Thymus (tissue), 11 donors: Measurements from ENCODE around the gene NOCT. TPM values are rescaled to one million over a fixed set of nuclear protein-coding genes. Genes with fewer than 3 reads are reported as not detected.
A peak's percentile ranks its signal among the peaks of the same experiment; 100 is the strongest.

Experiments
- DNase-seq, 9 donors: peaks; one replicate each; pipeline ENCODE4 v3.0.0-alpha.2; 2013; ENCODE audit warnings: low spot score in 9 of 9, low read depth in 6 of 9, missing footprints in 1 of 9
- H3K27ac ChIP-seq, 2 donors: one replicate each; pipeline ENCODE4 v1.5.1; 2013; ENCODE audit warnings: control low read depth in 1 of 2, low read depth in 1 of 2, low read length in 1 of 2, mild to moderate bottlenecking in 1 of 2, moderate library complexity in 1 of 2
- H3K27me3 ChIP-seq, 2 donors: one replicate each; pipeline ENCODE4 v1.5.1; 2013; ENCODE audit warnings: low read length in 1 of 2; ENCODE audit not compliant: control insufficient read depth in 2 of 2, insufficient read depth in 1 of 2
- H3K36me3 ChIP-seq, 2 donors: one replicate each; pipeline ENCODE4 v1.5.1; 2013; ENCODE audit warnings: low read length in 1 of 2, mild to moderate bottlenecking in 1 of 2, moderate library complexity in 1 of 2; ENCODE audit not compliant: control insufficient read depth in 2 of 2, insufficient read depth in 2 of 2
- H3K4me1 ChIP-seq, 2 donors: one replicate each; pipeline ENCODE4 v1.5.1; 2013; ENCODE audit warnings: low read length in 2 of 2; ENCODE audit not compliant: control insufficient read depth in 2 of 2, insufficient read depth in 2 of 2
- H3K4me3 ChIP-seq, 2 donors: one replicate each; pipeline ENCODE4 v1.5.1; 2013; ENCODE audit warnings: low read length in 2 of 2, control low read depth in 1 of 2, mild to moderate bottlenecking in 1 of 2
- H3K9me3 ChIP-seq, 2 donors: one replicate each; pipeline ENCODE4 v1.5.1; 2013; ENCODE audit warnings: low read length in 1 of 2, mild to moderate bottlenecking in 1 of 2; ENCODE audit not compliant: control insufficient read depth in 2 of 2, insufficient read depth in 1 of 2
- WGBS: extraction: QIAGEN DNeasy Blood & Tissue Kit; methylation state at CpG from one replicate; pipeline ENCODE4 v1.1.7; 2013; 5-methylcytosine and 5-hydroxymethylcytosine counted together
- polyA plus RNA-seq: library from polyadenylated mRNA; stranded (reverse); fragments of 200-250 nt; gene quantifications from one replicate; pipeline ENCODE4 v1.2.3, GENCODE V29; 2013
- total RNA-seq: library from RNA; stranded (reverse); fragments of 120-200 nt; gene quantifications from one replicate; pipeline ENCODE4 v1.2.4, GENCODE V29; 2013
- donor health status: healthy.

NOCT gene
- total and polyA plus RNA-seq, 2 donors = 3.7 to 5.5 TPM

- DNase-seq = peak in 6 of 9 donors; percentile 42 to 87 (median 72)
- under 1% methylated on average over 34 of the region's 34 CpGs for WGBS
- no peaks in the 10 kb centered on the region for H3K27me3 ChIP-seq
- peak overlapping the region; percentile 90 to 99 for H3K27ac ChIP-seq
- no peaks in the 10 kb centered on the region for H3K9me3 ChIP-seq
- peak overlapping the region; percentile 58 to 95 for H3K4me3 ChIP-seq
- H3K4me1 ChIP-seq = no peaks in the 10 kb centered on the region
- peaks cover 0 to 2% of the 10 kb centered on the region in 2 donors for H3K36me3 ChIP-seq
These were observed 68.0 kb downstream of the NOCT start for GRCh38 chr4:139083607-139083955.

- 1% methylated on average over 68 of the region's 68 CpGs for WGBS
- Histone ChIP-seq H3K27me3 (no peaks in the 10 kb centered on the region), H3K4me1 (no peaks in the 10 kb centered on the region)
These were observed 68.6 kb downstream of the NOCT start for GRCh38 chr4:139083956-139084803.

GRCh38 chr4:139084804-139085093 is 69.2 kb downstream of the NOCT start:
- 2% methylated on average over 2 of the region's 2 CpGs for WGBS
- Histone ChIP-seq H3K9me3 (no peaks in the 10 kb centered on the region), H3K27me3 (no peaks in the 10 kb centered on the region), H3K4me3 (peak overlapping the region; percentile 58 to 95), H3K27ac (peak overlapping the region; percentile 90 to 99), H3K36me3 (no peaks in the 10 kb centered on the region), H3K4me1 (no peaks in the 10 kb centered on the region)
- DNase-seq = peak in 1 of 9 donors; percentile 54

More at GRCh38 chr4:139083956-139084803, 68.6 kb downstream of the NOCT start:
- DNase-seq = peak; percentile 55 to 92 (median 77)
- Histone ChIP-seq H3K36me3 (no peaks in the 10 kb centered on the region), H3K27ac (peak overlapping the region; percentile 90 to 99), H3K9me3 (no peaks in the 10 kb centered on the region), H3K4me3 (peak overlapping the region; percentile 58 to 95)

- peak in 2 of 9 donors; percentile 6 to 44 for DNase-seq
- Histone ChIP-seq H3K36me3 (no peaks in the 10 kb centered on the region), H3K4me3 (no peak overlapping the region), H3K9me3 (no peaks in the 10 kb centered on the region), H3K27ac (peak overlapping the region in 1 of 2 donors; percentile 99), H3K4me1 (no peaks in the 10 kb centered on the region), H3K27me3 (no peaks in the 10 kb centered on the region)
- WGBS = 61% methylated on average over 5 of the region's 5 CpGs
These were observed 69.6 kb downstream of the NOCT start for GRCh38 chr4:139085141-139085540.

- 81% methylated on average over 12 of the region's 12 CpGs for WGBS
- Histone ChIP-seq H3K27ac (no peak overlapping the region), H3K4me3 (no peak overlapping the region), H3K27me3 (no peaks in the 10 kb centered on the region), H3K9me3 (no peaks in the 10 kb centered on the region), H3K36me3 (no peaks in the 10 kb centered on the region), H3K4me1 (no peaks in the 10 kb centered on the region)
- no peak for DNase-seq
These were observed 76.7 kb downstream of the NOCT start for GRCh38 chr4:139092271-139092670.

Other genes with a start within 250 kb of the NOCT start
- 50.8 TPM for gene ELF2, start 161.4 kb downstream of the NOCT start, total RNA-seq
- 32.6 TPM for gene ELF2, start 161.4 kb downstream of the NOCT start, polyA plus RNA-seq